Ovary (tissue), 9 donors: ENCODE measurements around the gene ARHGAP44. TPM values are rescaled to one million over a fixed set of nuclear protein-coding genes. Genes with fewer than 3 reads are reported as not detected.

Source experiments
- DNase-seq, 5 donors: peaks; one replicate each; pipeline ENCODE4 v3.0.0-alpha.2; 2019 to 2020
- H3K27ac ChIP-seq, 2 donors: fragments of 200-600 bp; one replicate each; pipeline versions ENCODE4 v1.5.1 to v1.8.0; 2019 to 2022
- H3K27me3 ChIP-seq: fragments of 200-600 bp; one replicate; pipeline ENCODE4 v1.8.0; 2022
- H3K36me3 ChIP-seq: fragments of 200-600 bp; sonication (generic); one replicate; pipeline ENCODE4 v1.5.1; 2019
- H3K4me1 ChIP-seq: one replicate; pipeline ENCODE4 v1.8.1; 2013; ENCODE audit warnings: mild to moderate bottlenecking, moderate library complexity; ENCODE audit not compliant: insufficient read depth
- H3K4me3 ChIP-seq: fragments of 200-600 bp; sonication (generic); one replicate; pipeline ENCODE4 v1.5.1; 2017
- H3K9me3 ChIP-seq, 2 donors: fragments of 200-600 bp in 1 of 2; sonication (generic) in 1 of 2; one replicate each; pipeline versions ENCODE4 v1.5.1 to v1.8.1; 2013 to 2019; ENCODE audit warnings: mild to moderate bottlenecking in 1 of 2, moderate library complexity in 1 of 2
- CTCF ChIP-seq, 3 donors: fragments of 450-650 bp in 2 of 3; fragments of 200-600 bp in 1 of 3; IDR thresholded peaks; one replicate each; pipeline versions ENCODE4 v1.5.1 to v1.8.0; 2016 to 2022; ENCODE audit warnings: antibody characterized with exemption in 3 of 3, mild to moderate bottlenecking in 1 of 3
- EP300 ChIP-seq: sonication (generic); formaldehyde crosslinking; IDR thresholded peaks from one replicate; pipeline ENCODE4 v1.6.1; 2017; ENCODE audit warnings: antibody characterized with exemption
- POLR2A ChIP-seq: fragments of 450-650 bp; IDR thresholded peaks from one replicate; pipeline ENCODE4 v1.6.1; 2017; ENCODE audit warnings: antibody characterized with exemption, mild to moderate bottlenecking, moderate library complexity
- WGBS, 3 donors: extraction: QIAGEN DNeasy Blood & Tissue Kit in 1 of 3; methylation state at CpG; one replicate each; pipeline versions ENCODE4 v1.1.5 to v1.1.7; 2013 to 2017; 5-methylcytosine and 5-hydroxymethylcytosine counted together
- intact Hi-C, 4 donors: fragments of 100-400 bp; cut with DNase I; formaldehyde crosslinking; loops; one replicate each; pipeline versions ENCODE4 v1.11.0 to v1.15.1; 2022 to 2023
- polyA plus RNA-seq, 2 donors: library from polyadenylated mRNA; stranded (reverse); fragments of 200-250 nt in 1 of 2; fragments of 350-450 nt in 1 of 2; fragmentation: Illumina TruSeq in 1 of 2; extraction: RNeasy Lipid Tissue Mini Kit (QIAGEN cat#74804) in 1 of 2; gene quantifications; one replicate each; pipeline ENCODE4 v1.2.3, GENCODE V29; 2013 to 2014
- total RNA-seq, 7 donors: library from RNA; depleted of rRNA in 2 of 7; stranded (reverse); fragments of >200 nt in 2 of 7; fragmentation: NEBNext Ultra II Directional in 3 of 7; extraction: Animal tissue kit (Norgen Biotek cat#: 25700) in 3 of 7; gene quantifications; one replicate each; pipeline versions ENCODE4 v1.1.0 to v1.2.4, GENCODE V29; 2016 to 2023
- donor health status: DM: no; HTN: no; CAD: no; lungs with moderate emphysema.
- donor health status: DM: no; HTN: no; CAD: no.
- donor health status: Bipolar disorder and iron deficiency.
- donor health status: DM: yes; HTN: yes; CAD: no.
- donor health status: DM: no; HTN: no; CAD: no.
- donor health status: DM: yes; HTN: yes; CAD: no.

Gene ARHGAP44
- total and polyA plus RNA-seq, 9 donors, result 6.8 to 16.5 (median 9.9) TPM

- intact Hi-C loops, result no loop called here
- DNase-seq, result peak in 1 of 5 donors; percentile 33
- Histone ChIP-seq H3K36me3 (no peaks in the 10 kb centered on the region), H3K4me1 (peaks cover 1% of the 10 kb centered on the region), H3K4me3 (peak overlapping the region; percentile 80), H3K27me3 (no peaks in the 10 kb centered on the region), H3K9me3 (no peaks in the 10 kb centered on the region), H3K27ac (no peak overlapping the region)
- 11 to 16% (median 11%) methylated on average over 21 of the region's 21 CpGs for WGBS, 3 donors
- TF ChIP-seq CTCF (IDR thresholded peaks at IDR 0.05) (no peak), EP300 (no peak), POLR2A (no peak)
Observed at GRCh38 chr17:13016881-13017654, 227.8 kb downstream of the ARHGAP44 start.

- H3K36me3 ChIP-seq, result no peaks in the 10 kb centered on the region
- peak within 1 kb of the TSS in 1 of 2 donors; percentile 63 for H3K27ac ChIP-seq
- peak within 1 kb of the TSS; percentile 80 for H3K4me3 ChIP-seq
- H3K27me3 ChIP-seq, result no peaks in the 10 kb centered on the region
- peak; percentile 93 to 97 (median 96) for DNase-seq
- no peaks in the 10 kb centered on the region for H3K9me3 ChIP-seq
- intact Hi-C loops, result no loop called here
- H3K4me1 ChIP-seq, result peaks cover 1% of the 10 kb centered on the region
- 0 to 1% (median 1%) methylated on average over 42 to 79 of the region's 79 CpGs for WGBS, 3 donors
- no peak for TF ChIP-seq EP300
- TF ChIP-seq POLR2A, result peak; percentile 24
- peak in 2 of 3 donors; percentile 31 to 38 for TF ChIP-seq CTCF (IDR thresholded peaks at IDR 0.05)
Observed at GRCh38 chr17:13017655-13018459, 228.6 kb downstream of the ARHGAP44 start, which contains the start of gene ELAC2. Gene ELAC2, minus strand, starts transcription at chr17:13018027. Its CDS starts 80 bp downstream, at chr17:13017947.

- WGBS, 3 donors, result 59 to 72% (median 62%) methylated on average over 6 of the region's 6 CpGs
- Histone ChIP-seq H3K9me3 (no peaks in the 10 kb centered on the region), H3K4me1 (no peaks in the 10 kb centered on the region), H3K27ac (no peak overlapping the region), H3K27me3 (no peaks in the 10 kb centered on the region), H3K4me3 (peak overlapping the region; percentile 10), H3K36me3 (no peaks in the 10 kb centered on the region)
- no peak for DNase-seq
- TF ChIP-seq POLR2A, result no peak
- no peak for TF ChIP-seq CTCF (IDR thresholded peaks at IDR 0.05)
- TF ChIP-seq EP300, result no peak
- intact Hi-C loops, result loop anchor here in 2 of 4 donors (10.0 kb wide), 1 partner anchor 1281 kb away; the partner anchor contains the start of gene HS3ST3B1 (in 2 of the 2)
Observed at GRCh38 chr17:13024016-13024415, 234.7 kb downstream of the ARHGAP44 start.

GRCh38 chr17:13024526-13025257, 235.4 kb downstream of the ARHGAP44 start:
- Histone ChIP-seq H3K9me3 (no peaks in the 10 kb centered on the region), H3K4me1 (no peaks in the 10 kb centered on the region), H3K36me3 (no peaks in the 10 kb centered on the region), H3K4me3 (peak overlapping the region; percentile 10), H3K27ac (no peak overlapping the region), H3K27me3 (no peaks in the 10 kb centered on the region)
- WGBS, 3 donors, result 22 to 29% (median 27%) methylated on average over 19 of the region's 19 CpGs
- peak; percentile 42 to 79 (median 65) for DNase-seq
- intact Hi-C loops, result loop anchor here in 2 of 4 donors (10.0 kb wide), 1 partner anchor 1280 kb away; the partner anchor contains the start of gene HS3ST3B1 (in 2 of the 2)
- TF ChIP-seq POLR2A, result no peak
- TF ChIP-seq CTCF (IDR thresholded peaks at IDR 0.05), result peak; percentile 52 to 86 (median 63)
